ENCODE data around the gene EFCAB12. TPM values are rescaled to one million over a fixed set of nuclear protein-coding genes. Genes with fewer than 3 reads are reported as not detected.
"Not testable (repeated sequence)": the region's sequence is repeated elsewhere in the genome, so short reads cannot be mapped to it uniquely, and the experiment has no call there.

Gene EFCAB12
- polyA plus RNA-seq, 1 donor = 1.5 TPM

- no CpG with 5 or more reads among the region's 5 CpGs for WGBS (ENCODE audit: insufficient coverage, low lambda C conversion rate)
- not testable (repeated sequence) for H3K4me1 ChIP-seq (ENCODE audit: control insufficient read depth, insufficient read depth, low read length); H3K27me3 ChIP-seq (ENCODE audit: control insufficient read depth, insufficient read depth, low read length); H3K4me3 ChIP-seq (ENCODE audit: low read length); DNase-seq; H3K9me3 ChIP-seq (ENCODE audit: control insufficient read depth, low read depth, low read length); H3K27ac ChIP-seq (ENCODE audit: low read length)
- peaks cover 18% of the 10 kb centered on the region for H3K36me3 ChIP-seq (ENCODE audit: control insufficient read depth, insufficient read depth, low read length)
These were observed 44.3 kb downstream of the EFCAB12 start for GRCh38 chr3:129384103-129384502.

DNA sequence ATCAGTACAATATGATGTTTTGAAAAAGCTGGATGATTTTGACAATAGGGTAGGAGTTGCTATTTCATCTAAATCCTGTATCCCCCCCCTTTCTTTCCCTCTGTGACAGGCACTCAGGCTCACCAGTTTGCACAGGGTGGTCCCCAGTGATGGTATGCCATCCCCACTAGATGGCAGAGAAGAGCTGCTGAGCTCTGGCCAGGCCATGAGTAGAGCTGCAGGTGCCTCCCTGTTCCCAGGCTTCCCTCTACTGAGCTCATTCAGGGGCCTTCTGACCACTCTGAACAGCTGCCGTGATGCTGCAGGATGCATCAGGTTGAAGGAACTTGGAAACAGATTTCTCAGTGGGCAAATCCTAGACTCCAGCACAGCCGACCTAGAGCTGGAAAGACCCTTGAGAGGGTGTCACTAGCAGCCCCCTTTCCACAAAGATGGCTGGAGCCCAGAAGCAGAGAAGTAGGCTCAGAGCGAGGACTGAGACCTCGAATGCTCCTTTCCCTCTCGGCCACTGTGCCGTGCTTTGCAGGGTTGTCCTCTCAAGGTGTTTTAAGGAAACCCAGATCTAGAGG, 45.1 kb downstream of the EFCAB12 start:
- DNase-seq = peak; percentile 47 to 56
- no peak overlapping the region for H3K27ac ChIP-seq (ENCODE audit: low read length)
- no peaks in the 10 kb centered on the region for H3K27me3 ChIP-seq (ENCODE audit: control insufficient read depth, insufficient read depth, low read length)
- WGBS (ENCODE audit: insufficient coverage, low lambda C conversion rate) = 0% methylated on average over 1 of the region's 6 CpGs
- peaks cover 13% of the 10 kb centered on the region for H3K36me3 ChIP-seq (ENCODE audit: control insufficient read depth, insufficient read depth, low read length)
- no peak overlapping the region for H3K4me3 ChIP-seq (ENCODE audit: low read length)
- no peaks in the 10 kb centered on the region for H3K9me3 ChIP-seq (ENCODE audit: control insufficient read depth, low read depth, low read length)
- peaks cover 4% of the 10 kb centered on the region for H3K4me1 ChIP-seq (ENCODE audit: control insufficient read depth, insufficient read depth, low read length)

DNA sequence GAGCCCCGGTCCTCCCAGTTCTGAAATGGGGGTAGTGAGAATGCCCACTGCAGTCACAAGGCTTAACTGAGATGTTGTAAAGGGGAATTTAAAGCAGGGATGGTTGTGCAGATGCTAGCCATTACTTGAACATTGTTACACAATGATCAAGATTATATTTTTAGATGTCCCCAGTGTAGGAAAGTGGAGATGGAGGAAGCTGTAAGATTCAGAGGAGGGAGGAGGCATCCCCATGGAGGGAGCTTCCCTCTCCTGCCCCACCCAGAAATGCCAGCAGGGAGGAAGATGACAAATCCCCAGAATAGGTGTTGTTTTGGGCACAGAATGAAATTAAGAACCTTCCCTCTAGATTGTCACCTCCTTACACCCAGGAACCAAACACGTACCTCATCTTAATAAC, 46.1 kb downstream of the EFCAB12 start:
- DNase-seq = no peak
- Histone ChIP-seq H3K4me3 (ENCODE audit: low read length) (no peak overlapping the region), H3K27me3 (ENCODE audit: control insufficient read depth, insufficient read depth, low read length) (no peaks in the 10 kb centered on the region), H3K9me3 (ENCODE audit: control insufficient read depth, low read depth, low read length) (peaks cover 8% of the 10 kb centered on the region), H3K36me3 (ENCODE audit: control insufficient read depth, insufficient read depth, low read length) (peaks cover 5% of the 10 kb centered on the region), H3K4me1 (ENCODE audit: control insufficient read depth, insufficient read depth, low read length) (peaks cover 4% of the 10 kb centered on the region), H3K27ac (ENCODE audit: low read length) (no peak overlapping the region)
- WGBS (ENCODE audit: insufficient coverage, low lambda C conversion rate) = no CpG with 5 or more reads among the region's 2 CpGs

DNA sequence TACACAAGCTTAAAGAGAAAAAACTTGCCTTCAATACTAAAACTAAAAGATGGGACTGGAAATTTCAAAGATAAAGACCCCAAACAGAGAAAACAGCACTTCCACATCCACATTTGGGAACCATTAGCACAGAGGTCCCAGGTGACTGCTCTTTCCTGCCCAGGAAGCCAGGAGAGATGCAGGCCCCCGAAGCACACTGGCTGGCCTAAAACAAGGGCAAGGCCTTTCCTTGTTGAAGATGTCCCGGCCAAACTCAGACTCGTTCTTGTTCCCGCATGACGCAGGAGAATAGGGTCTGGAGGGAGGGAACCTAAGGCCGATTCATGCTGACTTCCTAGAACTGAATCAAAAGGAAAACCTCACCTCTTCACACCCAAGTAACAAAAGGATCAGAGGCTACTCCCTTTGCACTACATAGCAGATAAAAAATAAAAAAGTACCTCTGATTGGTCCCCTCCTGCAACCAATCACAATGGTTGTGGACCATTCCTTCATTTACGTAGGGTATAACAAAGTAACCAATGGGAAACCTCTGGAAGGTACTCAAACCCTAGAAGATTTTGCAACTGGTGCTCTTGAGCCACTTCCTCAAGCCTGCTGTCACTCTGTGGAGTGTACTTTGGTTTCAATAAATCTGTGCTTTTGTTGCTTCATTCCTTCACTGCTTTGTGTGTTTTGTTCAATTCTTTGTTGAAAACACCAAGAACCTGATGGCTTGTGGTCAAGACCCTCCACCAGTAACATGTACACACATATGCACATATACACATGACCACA, 48.7 kb downstream of the EFCAB12 start:
- no peak overlapping the region for H3K4me3 ChIP-seq (ENCODE audit: low read length)
- no peaks in the 10 kb centered on the region for H3K27me3 ChIP-seq (ENCODE audit: control insufficient read depth, insufficient read depth, low read length)
- no CpG with 5 or more reads among the region's 7 CpGs for WGBS (ENCODE audit: insufficient coverage, low lambda C conversion rate)
- no peaks in the 10 kb centered on the region for H3K36me3 ChIP-seq (ENCODE audit: control insufficient read depth, insufficient read depth, low read length)
- DNase-seq = no peak
- peaks cover 4% of the 10 kb centered on the region for H3K4me1 ChIP-seq (ENCODE audit: control insufficient read depth, insufficient read depth, low read length)
- H3K27ac ChIP-seq (ENCODE audit: low read length) = no peak overlapping the region
- peaks cover 8% of the 10 kb centered on the region for H3K9me3 ChIP-seq (ENCODE audit: control insufficient read depth, low read depth, low read length)

DNA sequence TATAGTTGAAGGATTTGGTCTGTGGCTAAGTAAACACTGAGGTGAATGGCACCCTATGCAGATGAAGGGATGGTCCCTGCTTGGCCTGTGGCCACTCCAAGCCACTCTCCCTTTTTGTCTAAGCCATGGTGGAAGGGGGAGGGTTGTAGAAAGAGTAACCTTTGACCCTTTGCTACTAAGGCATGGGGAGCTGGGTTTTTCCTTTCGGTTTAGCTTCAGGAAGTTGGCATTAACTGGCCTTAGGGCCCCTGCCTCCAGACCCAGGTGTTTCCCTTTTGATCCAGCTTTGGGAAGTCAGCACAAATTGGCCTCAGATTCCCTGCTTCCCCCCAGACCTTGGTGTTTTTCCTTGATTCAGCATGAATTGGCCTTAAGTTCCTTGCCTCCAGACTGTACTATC, 49.5 kb downstream of the EFCAB12 start:
- H3K4me1 ChIP-seq (ENCODE audit: control insufficient read depth, insufficient read depth, low read length) = peaks cover 4% of the 10 kb centered on the region
- H3K36me3 ChIP-seq (ENCODE audit: control insufficient read depth, insufficient read depth, low read length) = no peaks in the 10 kb centered on the region
- no peak overlapping the region for H3K27ac ChIP-seq (ENCODE audit: low read length)

GRCh38 chr3:129377615-129378014, 50.8 kb downstream of the EFCAB12 start:
- no CpG with 5 or more reads among the region's 2 CpGs for WGBS (ENCODE audit: insufficient coverage, low lambda C conversion rate)
- no peak for DNase-seq
- H3K4me3 ChIP-seq (ENCODE audit: low read length) = no peak overlapping the region
- H3K27me3 ChIP-seq (ENCODE audit: control insufficient read depth, insufficient read depth, low read length) = no peaks in the 10 kb centered on the region
- H3K27ac ChIP-seq (ENCODE audit: low read length) = no peak overlapping the region
- peaks cover 8% of the 10 kb centered on the region for H3K9me3 ChIP-seq (ENCODE audit: control insufficient read depth, low read depth, low read length)
- H3K4me1 ChIP-seq (ENCODE audit: control insufficient read depth, insufficient read depth, low read length) = peaks cover 4% of the 10 kb centered on the region
- no peaks in the 10 kb centered on the region for H3K36me3 ChIP-seq (ENCODE audit: control insufficient read depth, insufficient read depth, low read length)

More for the DNA sequence above, 49.5 kb downstream of the EFCAB12 start:
- no CpG with 5 or more reads among the region's 1 CpG for WGBS (ENCODE audit: insufficient coverage, low lambda C conversion rate)
- peaks cover 8% of the 10 kb centered on the region for H3K9me3 ChIP-seq (ENCODE audit: control insufficient read depth, low read depth, low read length)
- peak; percentile 25 to 68 for DNase-seq
- H3K27me3 ChIP-seq (ENCODE audit: control insufficient read depth, insufficient read depth, low read length) = no peaks in the 10 kb centered on the region
- H3K4me3 ChIP-seq (ENCODE audit: low read length) = no peak overlapping the region

DNA sequence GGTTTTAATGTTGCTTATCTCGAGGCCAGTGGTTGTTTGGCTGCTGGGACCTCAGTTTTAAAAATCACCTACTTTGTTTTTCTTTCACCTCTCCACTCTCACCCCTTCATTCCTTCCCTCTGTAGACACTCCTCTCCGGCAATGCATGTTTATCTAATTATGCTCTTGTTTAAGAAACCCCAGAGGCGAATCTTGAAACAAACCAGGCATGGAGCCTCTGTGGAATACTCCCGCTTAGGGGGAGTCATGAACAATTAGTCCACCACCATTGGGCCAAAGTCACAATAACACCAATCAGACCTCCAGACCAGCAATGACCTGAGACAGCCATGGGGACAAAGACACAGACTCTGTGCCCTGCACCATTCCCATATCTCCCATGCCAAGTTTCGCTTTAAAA, 53.3 kb downstream of the EFCAB12 start:
- peaks cover 4% of the 10 kb centered on the region for H3K4me1 ChIP-seq (ENCODE audit: control insufficient read depth, insufficient read depth, low read length)
- peaks cover 8% of the 10 kb centered on the region for H3K9me3 ChIP-seq (ENCODE audit: control insufficient read depth, low read depth, low read length)
- H3K36me3 ChIP-seq (ENCODE audit: control insufficient read depth, insufficient read depth, low read length) = no peaks in the 10 kb centered on the region
- whole genome bisulfite sequencing (ENCODE audit: insufficient coverage, low lambda C conversion rate) = no CpG with 5 or more reads among the region's 5 CpGs
- no peak overlapping the region for H3K4me3 ChIP-seq (ENCODE audit: low read length)
- no peak for DNase-seq
- H3K27me3 ChIP-seq (ENCODE audit: control insufficient read depth, insufficient read depth, low read length) = no peaks in the 10 kb centered on the region
- H3K27ac ChIP-seq (ENCODE audit: low read length) = no peak overlapping the region

DNA sequence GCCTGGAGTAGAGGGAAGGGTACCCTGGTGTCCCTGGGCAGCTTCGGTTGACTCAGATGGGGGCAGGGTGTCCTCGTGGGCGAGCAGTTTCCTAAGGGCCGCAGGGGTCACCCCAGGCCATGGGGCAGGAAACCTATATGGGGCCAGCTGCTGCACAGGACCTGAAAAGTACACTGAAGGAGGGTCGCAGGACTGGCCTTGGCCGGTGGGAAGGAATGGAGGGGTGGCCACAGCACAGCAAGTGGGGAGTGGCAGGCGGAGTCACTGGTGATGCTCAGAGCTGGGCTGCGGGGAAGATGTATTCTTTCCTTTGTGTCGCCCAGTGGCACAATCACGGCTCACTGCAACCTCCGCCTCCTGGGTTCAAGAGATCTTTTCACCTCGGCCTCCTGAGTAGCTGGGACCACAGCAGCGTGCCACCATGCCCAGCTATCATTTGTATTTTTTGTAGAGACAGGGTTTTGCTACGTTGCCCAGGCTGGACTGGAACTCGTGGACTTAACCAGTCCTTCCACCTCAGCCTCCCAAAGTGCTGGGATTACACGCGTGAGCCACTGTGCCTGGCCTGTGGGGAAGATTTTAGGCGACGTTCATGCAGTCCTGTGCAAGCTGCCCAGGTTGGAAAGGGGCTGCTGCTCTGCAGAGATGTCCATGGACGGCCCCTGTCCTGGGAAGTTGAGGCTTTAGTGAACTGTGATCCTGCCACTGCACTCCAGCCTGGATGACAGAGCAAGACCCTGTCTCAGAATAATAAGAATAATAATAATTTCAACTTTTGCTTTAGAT, 57.2 kb downstream of the EFCAB12 start:
- WGBS (ENCODE audit: insufficient coverage, low lambda C conversion rate) = no CpG with 5 or more reads among the region's 20 CpGs
- no peaks in the 10 kb centered on the region for H3K27me3 ChIP-seq (ENCODE audit: control insufficient read depth, insufficient read depth, low read length)
- H3K27ac ChIP-seq (ENCODE audit: low read length) = no peak overlapping the region
- no peaks in the 10 kb centered on the region for H3K36me3 ChIP-seq (ENCODE audit: control insufficient read depth, insufficient read depth, low read length)
- H3K4me1 ChIP-seq (ENCODE audit: control insufficient read depth, insufficient read depth, low read length) = no peaks in the 10 kb centered on the region
- DNase-seq = no peak
- no peak overlapping the region for H3K4me3 ChIP-seq (ENCODE audit: low read length)
- H3K9me3 ChIP-seq (ENCODE audit: control insufficient read depth, low read depth, low read length) = no peaks in the 10 kb centered on the region

- H3K9me3 ChIP-seq (ENCODE audit: control insufficient read depth, low read depth, low read length) = no peaks in the 10 kb centered on the region
These were observed 58.0 kb downstream of the EFCAB12 start for GRCh38 chr3:129370248-129370964.

DNA sequence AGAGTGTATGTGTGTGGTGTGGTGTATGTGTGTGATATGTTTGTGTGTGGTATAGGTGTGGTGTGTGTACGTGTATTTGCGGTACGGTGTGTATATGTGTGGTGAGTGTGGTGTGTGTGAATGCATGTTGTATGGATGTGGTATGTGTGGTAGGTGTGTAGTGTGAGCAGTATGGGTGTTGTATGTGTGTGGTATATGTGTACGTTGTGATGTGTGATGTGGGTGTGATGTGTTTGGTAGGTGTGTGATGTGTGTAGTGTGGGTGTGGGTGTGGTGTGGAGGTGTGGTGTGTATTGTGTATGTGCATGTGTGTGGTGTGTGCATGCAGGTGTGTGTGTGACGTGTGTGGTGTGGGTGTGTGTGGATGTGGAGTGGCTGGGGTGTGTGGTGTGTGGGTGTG, 58.7 kb downstream of the EFCAB12 start:
- no peak for DNase-seq
- H3K4me1 ChIP-seq (ENCODE audit: control insufficient read depth, insufficient read depth, low read length) = no peaks in the 10 kb centered on the region
- no peaks in the 10 kb centered on the region for H3K27me3 ChIP-seq (ENCODE audit: control insufficient read depth, insufficient read depth, low read length)
- H3K27ac ChIP-seq (ENCODE audit: low read length) = no peak overlapping the region
- H3K9me3 ChIP-seq (ENCODE audit: control insufficient read depth, low read depth, low read length) = no peaks in the 10 kb centered on the region
- no peaks in the 10 kb centered on the region for H3K36me3 ChIP-seq (ENCODE audit: control insufficient read depth, insufficient read depth, low read length)
- H3K4me3 ChIP-seq (ENCODE audit: low read length) = no peak overlapping the region
- WGBS (ENCODE audit: insufficient coverage, low lambda C conversion rate) = no CpG with 5 or more reads among the region's 5 CpGs

More at GRCh38 chr3:129370248-129370964, 58.0 kb downstream of the EFCAB12 start:
- Histone ChIP-seq H3K27ac (ENCODE audit: low read length) (no peak overlapping the region), H3K4me1 (ENCODE audit: control insufficient read depth, insufficient read depth, low read length) (no peaks in the 10 kb centered on the region), H3K36me3 (ENCODE audit: control insufficient read depth, insufficient read depth, low read length) (no peaks in the 10 kb centered on the region), H3K4me3 (ENCODE audit: low read length) (no peak overlapping the region), H3K27me3 (ENCODE audit: control insufficient read depth, insufficient read depth, low read length) (no peaks in the 10 kb centered on the region)
- WGBS (ENCODE audit: insufficient coverage, low lambda C conversion rate) = no CpG with 5 or more reads among the region's 5 CpGs
- no peak for DNase-seq

Data from large intestine (tissue), 3 donors.